GM19468 (cell line): ENCODE results near the gene SIGLEC7.

Experiments used
- ATAC-seq: cut with Tn5 transposase; IDR thresholded peaks from one replicate; pipeline ENCODE4 v1.9.1; 2021; ENCODE audit warnings: mild to moderate bottlenecking, moderate library complexity, moderate number of reproducible peaks; ENCODE audit not compliant: unreplicated experiment; ENCODE audit errors: extremely low read depth

Gene SIGLEC7

GRCh38 chr19:51114087-51114729 lies 27.9 kb upstream of the SIGLEC7 start:
- no peak for ATAC-seq

GRCh38 chr19:51116736-51117286 lies 25.3 kb upstream of the SIGLEC7 start:
- no peak for ATAC-seq

DNA sequence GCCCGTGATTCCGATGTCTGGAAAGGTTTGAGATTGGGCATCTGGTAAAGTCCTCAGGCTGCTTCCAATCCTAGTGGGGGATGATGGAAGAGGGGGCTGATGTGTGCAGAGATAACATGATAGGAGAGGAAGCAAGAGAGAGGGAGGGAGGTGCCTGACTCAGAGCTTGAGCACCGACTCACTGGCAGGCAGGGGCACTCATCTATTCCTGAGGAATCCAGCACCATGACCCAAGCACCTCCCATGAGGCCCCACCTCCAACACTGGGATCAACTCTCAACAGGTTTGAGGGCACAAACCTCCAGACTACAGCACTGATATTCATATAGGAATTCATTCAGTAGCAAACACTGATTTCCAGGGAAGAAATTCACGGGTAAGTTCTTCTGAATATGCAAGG lies 23.0 kb upstream of the SIGLEC7 start:
- ATAC-seq = no peak

DNA sequence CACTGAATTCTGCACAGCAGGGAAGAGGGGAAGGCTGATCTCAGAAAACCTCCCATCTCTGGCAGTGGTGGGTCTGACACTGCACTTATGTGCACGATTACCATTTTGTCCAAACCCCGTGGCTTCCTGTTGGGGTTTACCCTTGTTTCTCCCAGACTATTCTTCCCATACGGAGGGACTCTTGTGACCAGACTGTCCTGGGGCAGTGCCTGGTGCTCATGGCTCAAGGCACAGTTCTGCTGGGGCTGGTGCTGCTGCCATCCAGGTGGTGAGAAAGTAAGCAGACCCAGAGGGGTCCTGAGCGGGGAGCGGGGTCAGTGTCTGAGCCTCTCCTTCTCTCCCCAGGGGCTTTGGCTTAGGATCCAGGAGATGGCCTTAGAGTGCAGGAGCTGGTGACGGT lies 22.5 kb upstream of the SIGLEC7 start:
- ATAC-seq = no peak

GRCh38 chr19:51120160-51120559 lies 21.9 kb upstream of the SIGLEC7 start:
- ATAC-seq = no peak

- no peak for ATAC-seq
Observed at GRCh38 chr19:51121257-51121656, 20.8 kb upstream of the SIGLEC7 start.

GRCh38 chr19:51122112-51122981 lies 19.8 kb upstream of the SIGLEC7 start:
- no peak for ATAC-seq

GRCh38 chr19:51123381-51123800 lies 18.7 kb upstream of the SIGLEC7 start:
- no peak for ATAC-seq

GRCh38 chr19:51123802-51124201 lies 18.3 kb upstream of the SIGLEC7 start:
- ATAC-seq = no peak

DNA sequence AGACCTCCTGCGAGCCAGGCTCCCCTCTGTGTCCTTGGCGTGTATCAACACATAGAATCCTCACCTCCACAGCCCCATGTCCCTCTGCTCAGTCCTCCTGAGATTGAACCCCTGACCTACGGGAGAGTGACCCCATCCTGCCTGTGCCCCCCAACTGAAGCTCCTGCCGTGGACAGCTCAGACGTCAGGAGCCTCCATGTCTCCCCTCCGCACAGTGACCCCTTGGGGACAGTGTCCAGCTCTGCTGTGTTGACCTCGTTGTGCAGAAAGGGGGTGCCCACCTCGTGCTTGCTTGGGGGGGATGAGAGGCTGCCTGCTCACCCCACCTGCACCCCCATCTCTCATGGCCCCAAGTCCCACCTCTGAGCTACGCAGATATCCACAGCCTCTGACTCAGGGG lies 17.9 kb upstream of the SIGLEC7 start:
- no peak for ATAC-seq

- ATAC-seq = no peak
Observed at GRCh38 chr19:51124729-51125128, 17.4 kb upstream of the SIGLEC7 start, which contains the start of gene SIGLEC9. TSS of gene SIGLEC9 (plus strand) at chr19:51124906. CDS start at chr19:51124975, 69 bp downstream.

DNA sequence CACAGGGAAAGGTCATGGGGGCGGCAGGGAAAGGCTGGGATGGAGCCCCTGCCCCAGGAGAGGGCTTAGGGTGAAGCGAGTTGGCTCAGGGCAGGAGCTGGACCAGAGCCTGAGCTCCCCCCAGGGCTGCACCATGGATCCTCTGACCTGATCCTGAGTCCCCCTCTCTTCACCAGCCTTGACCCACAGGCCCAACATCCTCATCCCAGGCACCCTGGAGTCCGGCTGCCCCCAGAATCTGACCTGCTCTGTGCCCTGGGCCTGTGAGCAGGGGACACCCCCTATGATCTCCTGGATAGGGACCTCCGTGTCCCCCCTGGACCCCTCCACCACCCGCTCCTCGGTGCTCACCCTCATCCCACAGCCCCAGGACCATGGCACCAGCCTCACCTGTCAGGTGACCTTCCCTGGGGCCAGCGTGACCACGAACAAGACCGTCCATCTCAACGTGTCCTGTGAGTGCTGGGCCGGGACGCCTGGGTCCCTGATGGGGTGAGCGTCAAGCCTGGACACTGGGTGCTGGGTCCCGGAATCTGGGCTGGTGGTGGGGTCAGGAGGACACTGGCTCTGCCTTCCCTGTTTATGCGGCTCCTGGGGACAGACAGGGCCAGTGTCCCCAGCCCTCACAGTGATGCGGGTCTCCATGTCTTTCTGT lies 16.6 kb upstream of the SIGLEC7 start:
- no peak for ATAC-seq

DNA sequence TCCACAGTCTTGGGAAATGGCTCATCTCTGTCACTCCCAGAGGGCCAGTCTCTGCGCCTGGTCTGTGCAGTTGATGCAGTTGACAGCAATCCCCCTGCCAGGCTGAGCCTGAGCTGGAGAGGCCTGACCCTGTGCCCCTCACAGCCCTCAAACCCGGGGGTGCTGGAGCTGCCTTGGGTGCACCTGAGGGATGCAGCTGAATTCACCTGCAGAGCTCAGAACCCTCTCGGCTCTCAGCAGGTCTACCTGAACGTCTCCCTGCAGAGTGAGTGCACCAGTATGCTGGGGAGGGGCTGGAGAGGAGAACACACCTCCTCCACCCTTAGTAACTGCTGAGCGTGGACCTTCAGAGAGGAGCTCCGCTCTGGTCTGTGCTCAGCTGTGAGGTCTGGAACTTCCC lies 15.1 kb upstream of the SIGLEC7 start:
- ATAC-seq = no peak

DNA sequence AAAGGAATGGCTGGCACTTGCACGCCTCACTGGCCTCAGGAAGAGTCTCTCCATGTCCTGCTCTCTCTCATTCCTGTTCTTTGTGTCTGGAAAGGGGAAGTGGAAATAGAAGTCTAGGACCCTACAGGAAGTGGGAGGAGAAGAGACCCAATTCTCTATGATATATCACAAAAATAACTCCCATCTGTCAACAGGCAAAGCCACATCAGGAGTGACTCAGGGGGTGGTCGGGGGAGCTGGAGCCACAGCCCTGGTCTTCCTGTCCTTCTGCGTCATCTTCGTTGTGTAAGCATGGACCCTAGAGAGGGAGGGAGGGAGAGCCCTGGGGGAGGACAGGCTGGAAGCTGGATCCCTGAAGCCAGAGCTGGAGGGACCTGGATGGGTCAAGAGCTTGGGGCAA lies 14.3 kb upstream of the SIGLEC7 start:
- no peak for ATAC-seq

DNA sequence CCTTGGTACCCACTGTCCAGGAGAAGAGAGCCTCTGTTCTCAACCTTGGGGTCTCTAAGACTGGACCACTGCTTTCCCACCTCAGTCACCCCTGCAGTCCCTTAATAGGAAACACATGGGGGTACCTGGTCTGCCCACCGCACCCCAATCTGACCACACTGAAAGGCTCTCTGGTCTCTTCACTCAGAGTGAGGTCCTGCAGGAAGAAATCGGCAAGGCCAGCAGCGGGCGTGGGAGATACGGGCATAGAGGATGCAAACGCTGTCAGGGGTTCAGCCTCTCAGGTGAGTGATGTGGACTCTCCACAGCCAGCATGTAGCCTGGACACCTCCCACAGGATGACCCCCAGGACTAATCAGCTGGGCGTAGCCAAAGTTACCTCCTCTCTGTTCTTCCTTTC lies 13.9 kb upstream of the SIGLEC7 start:
- no peak for ATAC-seq

GRCh38 chr19:51129716-51130115 lies 12.4 kb upstream of the SIGLEC7 start:
- no peak for ATAC-seq

- ATAC-seq = no peak
Observed at GRCh38 chr19:51131780-51132680, 10.1 kb upstream of the SIGLEC7 start.

DNA sequence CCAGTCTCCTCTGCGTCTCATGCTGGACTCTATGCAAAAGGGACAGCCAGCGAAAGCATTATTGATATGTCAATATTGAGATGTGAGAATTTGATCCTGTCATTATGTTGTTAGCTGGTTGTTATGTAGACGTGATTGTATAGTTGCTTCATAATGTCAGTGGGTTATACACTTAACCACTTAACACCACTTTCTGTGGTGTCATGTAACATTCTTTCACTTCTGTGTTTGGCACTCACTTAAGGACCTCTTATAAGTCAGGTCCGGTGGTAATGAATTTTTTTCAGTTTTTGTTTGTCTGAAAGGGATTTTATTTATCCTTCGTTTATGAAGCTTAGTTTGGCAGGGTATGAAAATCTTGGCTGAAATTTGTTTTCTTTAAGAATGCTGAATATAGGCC lies 7.1 kb upstream of the SIGLEC7 start:
- no peak for ATAC-seq

GRCh38 chr19:51135986-51136762 lies 5.9 kb upstream of the SIGLEC7 start:
- no peak for ATAC-seq
